H1 (cell line): ENCODE measurements around the gene SLC43A2. TPM values are rescaled to one million over a fixed set of nuclear protein-coding genes. Genes with fewer than 3 reads are reported as not detected.

Experiments used
- ASH2L ChIP-seq: fragments of 200-600, 300-600 bp; sonication (generic); IDR thresholded peaks from one replicate; pipeline ENCODE4 v1.7.1; 2017; ENCODE audit warnings: low read length
- BACH1 ChIP-seq: IDR thresholded peaks from 2 replicates; pipeline ENCODE4 v1.6.1; 2012; ENCODE audit warnings: low read length, improper control_type of control experiment
- CBX8 ChIP-seq: fragments of 300-800, 300-1000 bp; sonication (generic); IDR thresholded peaks from 2 replicates; pipeline ENCODE4 v1.7.1; 2016; ENCODE audit warnings: low read depth, low read length, borderline replicate concordance
- CTBP2 ChIP-seq: IDR thresholded peaks from 2 replicates; pipeline ENCODE4 v1.7.0; 2011; ENCODE audit warnings: borderline replicate concordance, mild to moderate bottlenecking, moderate library complexity, mixed read lengths, low read length; ENCODE audit not compliant: insufficient read depth, insufficient read length
- JUN ChIP-seq: IDR thresholded peaks from 2 replicates; pipeline ENCODE4 v1.6.1; 2011; ENCODE audit warnings: low read depth, mild to moderate bottlenecking, improper control_type of control experiment, low read length
- KDM5A ChIP-seq: fragments of 200-600 bp; IDR thresholded peaks from 2 replicates; pipeline ENCODE4 v1.7.1; 2012; ENCODE audit warnings: mild to moderate bottlenecking, low read length, inconsistent platforms, mixed read lengths
- MAX ChIP-seq: IDR thresholded peaks from 2 replicates; pipeline ENCODE4 v1.6.1; 2012; ENCODE audit warnings: inconsistent platforms
- NRF1 ChIP-seq: IDR thresholded peaks from 2 replicates; pipeline ENCODE4 v1.6.1; 2011; ENCODE audit warnings: mild to moderate bottlenecking, low read depth, low read length, improper control_type of control experiment
- RAD21 ChIP-seq, 2 experiments: IDR thresholded peaks in 1 of 2; conservative IDR thresholded peaks in 1 of 2; 2 replicates each; pipeline ENCODE4 v1.6.1; 2011; ENCODE audit warnings: low read depth in 2 of 2, low read length in 2 of 2, improper control_type of control experiment in 1 of 2, inconsistent platforms in 1 of 2, mild to moderate bottlenecking in 1 of 2, moderate library complexity in 1 of 2
- TAF1 ChIP-seq: IDR thresholded peaks from 2 replicates; pipeline ENCODE4 v1.6.1; 2011; ENCODE audit warnings: mild to moderate bottlenecking, low read depth, low read length
- TCF12 ChIP-seq: IDR thresholded peaks from 2 replicates; pipeline ENCODE4 v1.6.1; 2011; ENCODE audit warnings: low read depth, mild to moderate bottlenecking, low read length
- USF2 ChIP-seq: IDR thresholded peaks from 2 replicates; pipeline ENCODE4 v1.6.1; 2011; ENCODE audit warnings: low read length, improper control_type of control experiment
- YY1 ChIP-seq: IDR thresholded peaks from 2 replicates; pipeline ENCODE4 v1.6.1; 2011; ENCODE audit warnings: low read depth, mild to moderate bottlenecking, low read length
- polyA plus RNA-seq, 7 experiments: library from polyadenylated mRNA; depleted of rRNA in 3 of 7; stranded (reverse) in 5 of 7; unstranded in 2 of 7; fragments of >200 nt in 5 of 7; fragments of 200-250 nt in 2 of 7; gene quantifications; 1 replicate in 5 of 7; 2 replicates in 1 of 7; 4 replicates in 1 of 7; pipeline versions ENCODE4 v1.2.1 to v1.2.3, GENCODE V29; 2011 to 2013; ENCODE audit warnings: missing spikeins in 2 of 7, mixed read lengths in 2 of 7
- total RNA-seq: library from RNA; stranded (reverse); fragmentation: NEBNext Ultra II Directional; extraction: Animal tissue kit (Norgen Biotek cat#: 25700); gene quantifications from 2 replicates; pipeline ENCODE4 v1.2.1, GENCODE V29; 2021

Gene SLC43A2
- total and polyA plus RNA-seq, 2 of the 8 experiments (the other 6 are each of a cell fraction or from before 2014, with no cell fraction given) = 6.6 to 10.5 TPM

GRCh38 chr17:1562176-1562643, 66.4 kb downstream of the SLC43A2 start (continued):
- TF ChIP-seq CTBP2 = no peak
- no peak for TF ChIP-seq RAD21 (IDR thresholded peaks at IDR 0.05 in 1 of 2, conservative IDR thresholded peaks at IDR 0.05 in 1 of 2; ENCODE audit: low read depth in 2 of 2, low read length in 2 of 2)
- TF ChIP-seq JUN = no peak
- no peak for TF ChIP-seq KDM5A
- no peak for TF ChIP-seq MAX
- TF ChIP-seq YY1 = no peak
- TF ChIP-seq USF2 = no peak
- no peak; the same call in 1 of the 2 replicates for TF ChIP-seq TAF1
- no peak for TF ChIP-seq TCF12
- TF ChIP-seq ASH2L = no peak
- no peak for TF ChIP-seq CBX8
- no peak for TF ChIP-seq BACH1
- no peak for TF ChIP-seq NRF1
